Upper lobe of right lung (tissue), 1 donor: ENCODE results near the gene SLC6A3. TPM values are rescaled to one million over a fixed set of nuclear protein-coding genes. Genes with fewer than 3 reads are reported as not detected.

ENCODE experiments used
- ATAC-seq: fragments of 200-7000 bp; cut with Tn5 transposase; one replicate; pipeline ENCODE4 v1.9.1; 2020; ENCODE audit warnings: mild to moderate bottlenecking, moderate library complexity
- DNase-seq: peaks from one replicate; pipeline ENCODE4 v3.0.0-alpha.2; 2020
- H3K27ac ChIP-seq: fragments of 200-600 bp; one replicate; pipeline ENCODE4 v1.8.0; 2022
- H3K27me3 ChIP-seq: fragments of 200-600 bp; one replicate; pipeline ENCODE4 v1.8.0; 2022; ENCODE audit warnings: mild to moderate bottlenecking
- H3K36me3 ChIP-seq: fragments of 200-600 bp; one replicate; pipeline ENCODE4 v1.8.0; 2022
- H3K4me1 ChIP-seq: fragments of 200-600 bp; one replicate; pipeline ENCODE4 v1.8.0; 2022
- H3K4me3 ChIP-seq: fragments of 200-600 bp; one replicate; pipeline ENCODE4 v1.8.0; 2022; ENCODE audit warnings: mild to moderate bottlenecking
- H3K9me3 ChIP-seq: fragments of 200-600 bp; one replicate; pipeline ENCODE4 v1.8.0; 2022
- intact Hi-C: fragments of 100-400 bp; cut with DNase I; formaldehyde crosslinking; loops from one replicate; pipeline ENCODE4 v1.11.0; 2022
- total RNA-seq: library from RNA; stranded (reverse); fragmentation: NEBNext Ultra II Directional; extraction: Animal tissue kit (Norgen Biotek cat#: 25700); gene quantifications from one replicate; pipeline ENCODE4 v1.2.1, GENCODE V29; 2021
- TF ChIP-seq, protein P1 (sequence below): fragments of 200-600 bp; IDR thresholded peaks from one replicate; pipeline ENCODE4 v1.8.0; 2022; ENCODE audit warnings: antibody characterized with exemption
- donor health status: DM: no; HTN: yes; CAD: no; lungs with severe emphysema.

The SLC6A3 gene
- total RNA-seq, 1 donor from 2014 or later: 0.52 TPM

DNA sequence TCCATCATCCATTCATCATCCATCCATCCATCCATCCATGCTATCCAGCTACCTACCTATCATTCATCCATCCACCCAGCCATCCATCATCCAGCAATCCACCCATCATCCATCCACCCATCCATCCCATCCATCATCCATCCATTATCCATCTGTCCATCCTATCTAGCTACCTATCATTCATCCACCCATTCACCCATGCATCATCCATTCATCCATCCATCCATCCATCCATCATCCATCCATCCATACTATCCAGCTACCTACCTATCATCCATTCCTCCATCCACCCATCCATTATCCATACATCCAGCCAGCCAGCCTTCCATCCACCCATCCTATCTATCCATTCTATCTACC is 26.3 kb downstream of the SLC6A3 start:
- no peak for DNase-seq
- TF ChIP-seq, protein P1, sequence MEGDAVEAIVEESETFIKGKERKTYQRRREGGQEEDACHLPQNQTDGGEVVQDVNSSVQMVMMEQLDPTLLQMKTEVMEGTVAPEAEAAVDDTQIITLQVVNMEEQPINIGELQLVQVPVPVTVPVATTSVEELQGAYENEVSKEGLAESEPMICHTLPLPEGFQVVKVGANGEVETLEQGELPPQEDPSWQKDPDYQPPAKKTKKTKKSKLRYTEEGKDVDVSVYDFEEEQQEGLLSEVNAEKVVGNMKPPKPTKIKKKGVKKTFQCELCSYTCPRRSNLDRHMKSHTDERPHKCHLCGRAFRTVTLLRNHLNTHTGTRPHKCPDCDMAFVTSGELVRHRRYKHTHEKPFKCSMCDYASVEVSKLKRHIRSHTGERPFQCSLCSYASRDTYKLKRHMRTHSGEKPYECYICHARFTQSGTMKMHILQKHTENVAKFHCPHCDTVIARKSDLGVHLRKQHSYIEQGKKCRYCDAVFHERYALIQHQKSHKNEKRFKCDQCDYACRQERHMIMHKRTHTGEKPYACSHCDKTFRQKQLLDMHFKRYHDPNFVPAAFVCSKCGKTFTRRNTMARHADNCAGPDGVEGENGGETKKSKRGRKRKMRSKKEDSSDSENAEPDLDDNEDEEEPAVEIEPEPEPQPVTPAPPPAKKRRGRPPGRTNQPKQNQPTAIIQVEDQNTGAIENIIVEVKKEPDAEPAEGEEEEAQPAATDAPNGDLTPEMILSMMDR: no peak
- H3K9me3 ChIP-seq: no peaks in the 10 kb centered on the region

DNA sequence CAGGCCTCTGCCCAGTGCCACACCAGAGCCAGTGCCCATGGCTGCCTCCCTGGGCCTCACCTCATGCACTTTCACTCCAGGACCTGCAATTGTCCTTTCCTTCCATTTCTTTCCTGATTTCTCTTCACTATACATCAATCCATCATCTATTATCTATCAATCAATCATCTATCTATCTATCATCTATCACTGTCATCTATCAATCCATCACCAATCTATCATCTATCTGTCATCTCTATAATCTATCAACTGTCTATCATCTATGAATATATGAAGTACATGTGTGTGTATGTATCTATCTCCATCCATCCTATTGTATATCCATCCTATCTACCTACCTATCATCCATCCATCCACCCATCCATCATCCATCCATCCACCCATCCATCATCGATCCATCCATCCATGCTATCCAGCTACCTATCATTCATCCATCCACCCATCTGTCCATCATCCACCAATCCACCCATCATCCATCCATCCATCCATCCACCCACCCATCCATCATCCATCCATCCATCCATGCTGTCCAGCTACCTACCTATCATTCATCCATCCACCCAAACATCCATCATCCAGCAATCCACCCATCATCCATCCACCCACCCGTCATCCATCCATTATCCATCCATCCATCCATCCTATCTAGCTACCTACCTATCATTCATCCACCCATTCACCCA is 26.9 kb downstream of the SLC6A3 start:
- H3K27ac ChIP-seq: no peak overlapping the region
- H3K4me1 ChIP-seq: no peaks in the 10 kb centered on the region
- ATAC-seq (no peak), DNase-seq (no peak)
- H3K4me3 ChIP-seq: no peak overlapping the region
- no peaks in the 10 kb centered on the region for H3K9me3 ChIP-seq
- no peaks in the 10 kb centered on the region for H3K36me3 ChIP-seq
- intact Hi-C loops: no loop called here
- H3K27me3 ChIP-seq: no peaks in the 10 kb centered on the region
- TF ChIP-seq, protein P1: no peak

More for the DNA sequence above, 26.3 kb downstream of the SLC6A3 start:
- intact Hi-C loops: no loop called here
- Histone ChIP-seq H3K36me3 (no peaks in the 10 kb centered on the region), H3K4me3 (no peak overlapping the region), H3K27me3 (no peaks in the 10 kb centered on the region), H3K4me1 (no peaks in the 10 kb centered on the region), H3K27ac (no peak overlapping the region)
- no peak for ATAC-seq

DNA sequence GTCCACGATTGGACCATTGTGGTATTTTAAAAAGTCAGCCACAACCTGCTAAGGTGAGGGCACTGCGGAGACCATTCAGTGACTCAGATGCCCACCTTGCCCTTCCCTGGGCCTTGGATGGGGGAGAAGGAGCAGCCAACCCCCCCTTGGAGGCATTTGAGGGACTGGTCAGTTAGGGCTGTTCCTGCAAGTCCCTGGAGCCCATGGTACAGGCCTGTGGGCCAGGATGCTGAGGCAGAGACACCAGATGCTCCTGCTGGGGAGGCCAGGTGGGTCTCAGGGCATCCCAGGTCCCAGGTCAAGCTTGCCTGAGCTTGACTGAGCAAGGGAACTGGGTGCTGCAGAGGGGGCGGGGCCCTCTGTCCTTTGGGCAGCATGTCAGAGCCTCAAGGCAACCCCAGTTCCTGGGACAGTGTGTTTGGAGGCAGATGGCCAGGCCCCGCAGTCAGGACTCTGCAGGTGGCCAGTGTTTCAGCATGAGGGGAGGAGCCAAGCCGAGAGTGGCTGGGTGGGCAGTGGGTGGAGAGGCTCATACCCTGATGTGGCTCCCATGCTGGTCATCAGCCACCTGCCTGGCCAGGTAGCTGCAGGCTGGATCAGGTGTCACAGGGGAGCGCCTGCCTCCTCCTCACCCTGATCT is 27.5 kb downstream of the SLC6A3 start:
- DNase-seq (peak; percentile 61), ATAC-seq (no peak)
- TF ChIP-seq, protein P1: no peak
- intact Hi-C loops: no loop called here
- no peak overlapping the region for H3K4me3 ChIP-seq
- no peaks in the 10 kb centered on the region for H3K36me3 ChIP-seq
- H3K27ac ChIP-seq: no peak overlapping the region
- no peaks in the 10 kb centered on the region for H3K4me1 ChIP-seq
- H3K9me3 ChIP-seq: no peaks in the 10 kb centered on the region
- H3K27me3 ChIP-seq: no peaks in the 10 kb centered on the region

DNA sequence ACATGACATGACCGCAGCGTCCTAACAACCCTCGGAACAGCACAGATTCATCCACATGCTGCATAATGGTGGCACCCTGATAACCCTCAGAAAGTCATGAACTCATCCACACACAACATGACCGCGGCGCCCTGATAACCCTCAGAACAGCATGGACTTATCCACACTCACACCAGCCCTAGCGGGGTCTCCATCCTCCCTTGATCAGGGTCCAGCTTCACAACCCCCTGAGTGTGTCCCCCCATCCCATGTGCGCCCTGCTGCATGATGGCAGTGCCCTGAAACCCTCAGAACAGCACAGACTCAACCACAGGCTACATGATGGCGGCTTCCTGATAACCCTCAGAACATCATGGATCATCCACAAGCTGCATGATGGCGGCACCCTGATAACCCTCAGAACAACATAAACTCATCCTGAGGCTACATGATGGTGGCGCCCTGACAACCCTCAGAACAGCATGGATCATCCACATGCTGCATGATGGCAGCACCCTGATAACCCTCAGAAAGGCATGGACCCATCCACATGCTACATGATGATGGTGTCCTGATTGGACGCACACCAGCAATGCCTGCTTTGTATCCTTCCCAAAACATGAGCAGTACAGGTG is 28.3 kb downstream of the SLC6A3 start:
- Histone ChIP-seq H3K4me1 (no peaks in the 10 kb centered on the region), H3K9me3 (no peaks in the 10 kb centered on the region), H3K4me3 (no peak overlapping the region), H3K36me3 (no peaks in the 10 kb centered on the region), H3K27ac (no peak overlapping the region), H3K27me3 (no peaks in the 10 kb centered on the region)
- ATAC-seq: no peak
- intact Hi-C loops: no loop called here
- TF ChIP-seq, protein P1: no peak
- peak; percentile 50 for DNase-seq

DNA sequence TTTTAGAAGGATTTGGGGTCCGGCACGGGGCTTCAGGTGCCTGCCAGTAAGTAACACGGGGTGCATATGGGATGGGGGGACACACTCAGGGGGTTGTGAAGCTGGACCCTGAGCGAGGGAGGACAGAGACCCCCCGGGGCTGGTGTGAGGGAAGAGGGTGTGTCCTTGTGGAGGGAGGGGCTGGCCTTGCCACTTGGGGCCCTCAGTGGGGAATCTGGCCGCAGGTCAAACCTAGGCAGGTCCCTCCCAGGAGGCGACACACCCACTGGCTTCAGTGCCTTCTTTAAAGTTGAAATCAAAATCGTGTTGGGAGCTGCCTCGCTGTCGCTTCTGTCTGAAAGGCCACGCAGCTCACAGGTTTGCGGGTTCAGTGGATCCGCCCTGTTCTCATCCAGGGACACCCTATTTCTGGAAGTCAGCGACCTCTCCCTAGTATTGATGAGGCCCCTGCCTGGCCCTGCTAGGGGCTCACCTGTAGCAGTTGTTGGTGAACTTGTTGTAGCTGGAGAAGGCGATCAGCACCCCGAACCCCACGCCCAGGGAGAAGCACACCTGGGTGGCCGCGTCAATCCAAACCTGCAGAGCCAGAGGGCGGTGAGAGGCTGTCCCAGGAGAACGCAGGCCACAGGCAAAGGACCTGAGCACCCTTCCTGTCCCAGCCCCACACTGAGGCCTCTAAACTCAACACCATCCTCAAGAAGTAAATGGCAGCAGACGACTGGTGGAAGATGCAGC is 29.4 kb downstream of the SLC6A3 start:
- peak; percentile 61 for DNase-seq

More for the DNA sequence above, 29.4 kb downstream of the SLC6A3 start:
- ATAC-seq: no peak
- TF ChIP-seq, protein P1: no peak
- H3K4me1 ChIP-seq: no peaks in the 10 kb centered on the region
- H3K36me3 ChIP-seq: no peaks in the 10 kb centered on the region
- H3K27me3 ChIP-seq: no peaks in the 10 kb centered on the region
- no peak overlapping the region for H3K27ac ChIP-seq
- no peaks in the 10 kb centered on the region for H3K9me3 ChIP-seq
- intact Hi-C loops: no loop called here
- H3K4me3 ChIP-seq: no peak overlapping the region
